MM.1S (cell line): Measurements from ENCODE around the gene PAPSS1.

Source experiments
- CTCF ChIP-seq: fragments of 300-600 bp; sonication (generic); IDR thresholded peaks from 2 replicates; pipeline ENCODE4 v1.5.1; 2016; ENCODE audit warnings: antibody characterized with exemption, low read length, mixed read lengths
- EZH2phosphoT487 ChIP-seq: fragments of 300-600 bp; sonication (generic); IDR thresholded peaks from 2 replicates; pipeline ENCODE4 v1.6.1; 2018; ENCODE audit warnings: antibody characterized with exemption, low read length

- TF ChIP-seq CTCF (no peak), EZH2phosphoT487 (no peak)
These were observed 74.4 kb downstream of the PAPSS1 start for GRCh38 chr4:107645604-107646003.
